GM18507 (cell line): ENCODE results near the gene MCOLN1.
"Not testable (repeated sequence)": the region's sequence is repeated elsewhere in the genome, so short reads cannot be mapped to it uniquely, and the experiment has no call there.

Experiments
- DNase-seq: peaks from one replicate; pipeline ENCODE4 v3.0.0; 2011; ENCODE audit warnings: low read depth; ENCODE audit not compliant: insufficient read length; ENCODE audit errors: extremely low spot score
- FAIRE-seq: peaks from 2 replicates; lab custom pipeline; 2011; peaks lifted over from hg19 to GRCh38; lab: Jason Lieb, UNC

MCOLN1 gene

DNA sequence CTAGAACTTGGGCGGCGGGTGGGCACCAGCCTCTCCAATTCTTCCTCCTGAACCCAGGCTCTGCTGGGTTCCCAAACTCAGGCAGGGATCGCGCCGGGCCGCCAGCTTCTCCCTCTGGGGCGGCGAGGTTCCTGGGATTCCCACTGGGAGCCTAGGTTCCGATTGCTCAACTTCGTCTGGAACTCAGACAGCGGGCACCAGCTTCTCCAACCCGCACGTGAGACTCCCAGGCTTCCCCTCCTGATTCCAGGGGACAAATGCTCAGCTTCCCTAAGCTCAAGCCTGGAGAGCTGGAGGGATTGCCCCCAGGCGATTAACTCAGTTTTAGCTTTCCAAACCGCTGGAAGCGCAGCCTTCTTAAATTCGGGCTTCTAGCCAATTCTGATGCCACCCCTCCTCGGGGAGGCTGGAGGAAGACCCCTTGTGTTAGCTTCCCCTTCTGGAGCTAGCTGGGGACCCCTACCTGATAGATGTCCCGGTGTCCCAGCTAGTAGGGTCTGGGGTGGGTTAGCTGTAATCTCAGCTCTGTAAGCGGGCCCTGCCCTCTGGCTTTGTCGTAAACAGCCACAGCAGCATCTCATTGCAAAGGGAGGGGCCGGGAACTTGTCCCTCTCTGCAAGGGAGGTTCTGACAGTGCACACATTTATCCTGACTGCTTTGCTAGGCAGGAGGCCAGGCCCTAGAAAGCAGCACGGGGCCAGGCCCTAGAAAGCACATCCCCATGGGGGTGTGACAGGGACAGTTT lies 671 bp downstream of the MCOLN1 start:
- DNase-seq: no peak
- no peak for FAIRE-seq

- DNase-seq (no peak), FAIRE-seq (no peak)
These were observed 2.1 kb downstream of the MCOLN1 start for GRCh38 chr19:7524523-7524922.

DNA sequence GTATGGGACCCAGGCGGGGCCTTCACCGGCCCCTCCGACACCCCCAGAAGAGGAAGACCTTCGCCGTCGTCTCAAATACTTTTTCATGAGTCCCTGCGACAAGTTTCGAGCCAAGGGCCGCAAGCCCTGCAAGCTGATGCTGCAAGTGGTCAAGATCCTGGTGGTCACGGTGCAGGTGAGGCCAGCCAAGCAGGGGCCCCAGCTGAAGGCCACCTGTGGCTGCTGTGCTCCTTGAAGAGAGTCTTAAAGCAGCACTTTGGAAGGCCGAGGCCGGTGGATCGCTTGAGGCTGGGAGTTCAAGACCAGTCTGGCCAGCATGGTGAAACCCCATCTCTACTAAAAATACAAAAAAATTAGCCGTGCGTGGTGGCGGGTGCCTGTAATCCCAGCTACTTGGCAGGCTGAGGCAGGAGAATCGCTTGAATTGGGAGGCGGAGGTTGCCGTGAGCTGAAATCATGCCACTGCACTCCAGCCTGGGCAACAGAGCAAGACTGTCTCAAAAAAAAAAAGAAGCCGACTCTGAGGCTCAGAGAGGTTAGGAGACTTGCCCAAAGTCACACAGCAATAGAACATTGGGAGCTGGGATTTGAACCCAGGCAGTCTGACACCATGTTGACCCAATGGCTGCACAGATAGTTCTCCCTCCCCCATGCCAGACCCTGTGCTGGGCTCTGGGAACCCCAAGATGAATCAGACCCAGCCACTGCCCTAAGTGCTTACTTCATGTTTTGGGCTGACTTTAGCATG lies 2.7 kb downstream of the MCOLN1 start:
- FAIRE-seq: no peak
- no peak for DNase-seq

- DNase-seq (no peak), FAIRE-seq (no peak)
These were observed 3.9 kb downstream of the MCOLN1 start for GRCh38 chr19:7526059-7526929.

GRCh38 chr19:7527516-7528191 lies 5.2 kb downstream of the MCOLN1 start:
- DNase-seq (no peak), FAIRE-seq (no peak)

DNA sequence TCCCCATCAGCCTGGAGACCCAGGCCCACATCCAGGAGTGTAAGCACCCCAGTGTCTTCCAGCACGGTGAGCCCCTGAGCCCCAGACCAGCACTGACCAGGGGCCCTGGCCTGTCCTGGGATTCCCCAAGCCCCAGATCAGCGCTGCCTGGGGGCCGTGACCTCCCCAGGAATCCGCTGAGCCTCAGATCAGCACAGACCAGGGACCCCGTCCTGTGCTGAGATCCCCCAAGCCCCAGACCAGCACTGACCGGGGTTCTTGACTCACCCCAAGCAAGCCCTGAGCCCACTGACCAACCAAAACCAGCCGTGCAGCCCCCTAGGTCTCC lies 5.7 kb downstream of the MCOLN1 start:
- no peak for FAIRE-seq
- DNase-seq: no peak

GRCh38 chr19:7528522-7529245 lies 6.3 kb downstream of the MCOLN1 start:
- DNase-seq: no peak
- FAIRE-seq: no peak

- FAIRE-seq (no peak), DNase-seq (no peak)
These were observed 6.8 kb downstream of the MCOLN1 start for GRCh38 chr19:7529246-7529600.

DNA sequence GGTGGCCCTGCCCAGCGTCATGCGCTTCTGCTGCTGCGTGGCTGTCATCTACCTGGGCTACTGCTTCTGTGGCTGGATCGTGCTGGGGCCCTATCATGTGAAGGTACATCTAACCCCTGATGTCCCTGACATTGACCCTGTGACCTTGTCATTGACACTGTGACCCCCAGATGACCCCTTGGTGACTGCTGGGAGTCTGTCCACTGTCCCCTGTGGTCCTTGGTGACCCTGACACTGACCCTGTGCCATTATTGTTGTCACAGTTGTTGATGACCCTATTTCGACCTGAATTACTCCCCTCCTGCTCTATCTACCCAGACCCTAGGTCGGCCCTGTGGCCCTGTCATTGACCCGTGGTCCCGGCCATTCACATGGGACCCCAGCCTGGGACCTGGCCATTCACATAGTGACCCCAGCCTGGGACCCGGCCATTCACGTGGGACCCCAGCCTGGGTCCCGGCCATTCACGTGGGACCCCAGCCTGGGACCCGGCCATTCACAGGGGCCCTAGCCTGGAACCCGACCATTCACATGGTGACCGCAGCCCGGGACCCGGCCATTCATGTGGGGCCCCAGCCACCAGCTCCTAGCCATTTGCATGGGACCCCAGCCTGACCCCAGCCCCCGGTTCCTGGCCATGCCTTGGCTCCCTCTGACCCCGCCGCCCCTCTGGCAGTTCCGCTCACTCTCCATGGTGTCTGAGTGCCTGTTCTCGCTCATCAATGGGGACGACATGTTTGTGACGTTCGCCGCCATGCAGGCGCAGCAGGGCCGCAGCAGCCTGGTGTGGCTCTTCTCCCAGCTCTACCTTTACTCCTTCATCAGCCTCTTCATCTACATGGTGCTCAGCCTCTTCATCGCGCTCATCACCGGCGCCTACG lies 7.4 kb downstream of the MCOLN1 start:
- FAIRE-seq (no peak), DNase-seq (no peak)

DNA sequence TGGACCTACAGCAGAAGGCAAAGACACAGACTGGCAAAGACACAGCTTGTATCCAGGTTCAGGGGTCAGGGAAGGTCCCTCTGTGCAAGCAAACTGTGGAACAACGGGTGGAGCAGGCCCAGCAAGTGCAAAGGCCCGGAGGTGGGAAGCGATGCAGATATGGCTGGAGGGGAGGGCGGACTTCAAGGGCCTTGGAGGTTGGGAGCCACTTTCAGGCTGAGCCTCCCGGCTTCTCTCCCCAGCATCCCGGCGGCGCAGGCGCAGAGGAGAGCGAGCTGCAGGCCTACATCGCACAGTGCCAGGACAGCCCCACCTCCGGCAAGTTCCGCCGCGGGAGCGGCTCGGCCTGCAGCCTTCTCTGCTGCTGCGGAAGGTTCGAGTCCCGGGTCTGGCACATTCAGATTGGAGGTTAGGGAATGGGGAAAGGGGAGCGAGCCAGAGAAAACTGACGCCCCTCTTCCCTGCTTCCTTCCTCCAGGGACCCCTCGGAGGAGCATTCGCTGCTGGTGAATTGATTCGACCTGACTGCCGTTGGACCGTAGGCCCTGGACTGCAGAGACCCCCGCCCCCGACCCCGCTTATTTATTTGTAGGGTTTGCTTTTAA lies 11.0 kb downstream of the MCOLN1 start:
- no peak for DNase-seq
- FAIRE-seq: no peak

DNA sequence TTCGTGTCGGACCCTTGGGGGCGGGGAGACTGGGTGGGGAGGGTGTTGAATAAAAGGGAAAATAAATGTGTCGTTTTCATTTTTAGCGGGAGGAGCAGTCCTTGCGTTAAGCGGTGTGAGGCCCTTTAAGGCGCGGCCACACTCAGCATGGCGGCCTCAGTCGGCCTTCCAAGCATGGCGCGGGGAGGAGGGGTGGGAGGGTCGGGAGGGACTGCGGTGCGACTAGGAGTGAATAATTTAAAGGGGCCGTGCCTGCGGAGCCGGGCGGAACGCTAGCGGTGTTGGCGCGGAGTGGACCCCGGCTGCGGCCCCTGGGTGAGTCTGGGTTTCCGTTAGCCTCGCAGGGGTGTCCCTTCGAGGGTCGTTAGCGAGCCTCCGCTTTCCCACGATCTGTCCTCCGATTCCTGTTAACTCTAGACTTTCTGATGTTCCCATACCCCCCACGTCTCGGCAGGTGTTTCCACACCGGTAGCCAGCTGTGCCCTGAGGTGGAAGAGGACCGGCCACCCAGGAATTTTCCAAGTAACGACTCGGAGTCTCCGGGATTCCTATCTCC lies 11.6 kb downstream of the MCOLN1 start:
- peak; percentile 92 for FAIRE-seq

GRCh38 chr19:7534531-7535046 lies 12.2 kb downstream of the MCOLN1 start:
- FAIRE-seq (no peak), DNase-seq (no peak)

More for the DNA sequence above, 11.6 kb downstream of the MCOLN1 start:
- peak; percentile 86 for DNase-seq

GRCh38 chr19:7535047-7535997 lies 12.9 kb downstream of the MCOLN1 start, which contains the start of gene PNPLA6:
Gene PNPLA6 (plus strand): TSS chr19:7535717. CDS start chr19:7535789, 72 bp downstream.
- FAIRE-seq (peak; percentile 96), DNase-seq (peak; percentile 93)

GRCh38 chr19:7535998-7536695 lies 13.7 kb downstream of the MCOLN1 start:
- FAIRE-seq: peak; percentile 56
- no peak for DNase-seq

DNA sequence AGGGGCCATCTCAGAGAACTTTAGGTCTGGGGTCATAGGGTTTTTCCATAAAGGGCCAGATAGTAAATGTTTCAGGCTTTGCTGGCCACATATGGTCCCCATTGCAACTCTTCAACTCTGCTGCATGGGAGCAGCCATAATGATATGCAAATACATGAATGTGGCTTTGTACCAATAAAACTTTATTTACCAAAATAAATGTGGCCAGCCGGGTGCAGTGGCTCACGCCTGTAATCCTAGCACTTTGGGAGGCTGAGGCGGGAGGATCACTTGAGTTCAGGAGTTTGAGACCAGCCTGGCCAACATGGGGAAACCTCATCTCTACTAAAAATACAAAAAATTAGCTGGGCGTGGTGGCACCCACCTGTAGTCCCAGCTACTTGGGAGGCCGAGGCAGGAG lies 16.6 kb downstream of the MCOLN1 start:
- DNase-seq, FAIRE-seq: not testable (repeated sequence)
